ENCODE data around the gene PIK3R4.

PIK3R4 gene

GRCh38 chr3:130760922-130761321 lies 14.3 kb upstream of the PIK3R4 start:
- no peak for TF ChIP-seq JUND (IDR thresholded peaks at IDR 0.05; ENCODE audit: low read depth)
- DNase-seq (ENCODE audit: low read depth in 1 of 2, low spot score in 1 of 2): no peak
- in situ Hi-C loops (cut with HindIII; ENCODE audit: low pct_unique_long_range_greater_than_20kb, low sequenced_read_pairs): no loop called here

DNA sequence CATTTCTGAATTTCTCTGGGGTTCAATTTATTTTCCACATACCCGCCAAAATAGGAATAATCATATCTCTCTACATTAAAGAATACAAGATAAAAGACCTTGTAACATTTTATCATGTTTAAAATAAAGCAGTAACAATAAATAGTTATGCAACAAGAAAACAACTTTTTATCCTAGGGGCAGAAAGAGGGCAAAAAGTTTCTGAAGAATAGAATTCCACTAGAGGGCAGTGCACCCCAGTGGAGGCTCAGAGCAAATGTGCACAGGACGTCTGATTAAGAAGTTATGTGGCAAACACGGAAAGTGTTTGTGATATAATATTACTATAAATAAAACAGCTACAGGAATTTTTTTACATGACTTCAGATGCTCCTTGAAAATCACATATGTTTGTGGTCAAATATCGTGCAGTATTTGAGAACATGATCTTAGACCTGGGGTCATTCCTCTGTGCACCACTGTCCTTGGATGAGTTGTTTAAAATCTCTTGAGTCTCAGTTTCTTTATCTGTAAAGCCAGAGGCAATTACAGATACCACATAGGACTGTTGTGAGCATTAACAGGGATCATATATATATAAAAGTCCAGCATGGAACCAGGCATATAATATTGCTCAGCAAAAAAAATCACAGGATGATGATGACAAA lies 13.2 kb upstream of the PIK3R4 start:
- TF ChIP-seq JUND (IDR thresholded peaks at IDR 0.05; ENCODE audit: low read depth): no peak
- in situ Hi-C loops (cut with HindIII; ENCODE audit: low pct_unique_long_range_greater_than_20kb, low sequenced_read_pairs): no loop called here
- DNase-seq (ENCODE audit: low read depth in 1 of 2, low spot score in 1 of 2): peak; percentile 25 to 79

- in situ Hi-C loops (cut with HindIII; ENCODE audit: low pct_unique_long_range_greater_than_20kb, low sequenced_read_pairs): no loop called here
- no peak for DNase-seq (ENCODE audit: low read depth in 1 of 2, low spot score in 1 of 2)
- TF ChIP-seq JUND (IDR thresholded peaks at IDR 0.05; ENCODE audit: low read depth): no peak
These were observed 12.2 kb upstream of the PIK3R4 start for GRCh38 chr3:130758624-130759369.

- TF ChIP-seq JUND (IDR thresholded peaks at IDR 0.05; ENCODE audit: low read depth): no peak
- no peak for DNase-seq (ENCODE audit: low read depth in 1 of 2, low spot score in 1 of 2)
- in situ Hi-C loops (cut with HindIII; ENCODE audit: low pct_unique_long_range_greater_than_20kb, low sequenced_read_pairs): no loop called here
These were observed 11.1 kb upstream of the PIK3R4 start for GRCh38 chr3:130757611-130758150.

DNA sequence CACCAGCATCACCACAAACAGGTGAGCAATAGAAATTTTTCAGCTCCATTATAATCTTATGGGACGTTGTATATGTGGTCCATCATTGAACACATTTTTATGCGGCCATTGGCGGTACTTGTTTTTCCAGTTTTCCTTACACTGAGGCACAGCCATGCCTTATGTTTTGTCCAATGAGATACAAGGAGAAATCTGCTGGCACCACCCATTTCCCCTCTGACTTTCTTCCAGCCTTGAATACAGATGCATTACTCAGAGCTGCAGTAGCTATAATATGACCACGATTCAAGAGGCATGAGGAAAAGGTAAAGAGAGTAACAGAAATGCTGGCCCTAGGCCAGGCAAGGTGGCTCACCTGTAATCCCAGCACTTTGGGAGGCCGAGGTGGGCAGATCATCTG lies 9.0 kb upstream of the PIK3R4 start:
- TF ChIP-seq JUND (IDR thresholded peaks at IDR 0.05; ENCODE audit: low read depth): no peak
- in situ Hi-C loops (cut with HindIII; ENCODE audit: low pct_unique_long_range_greater_than_20kb, low sequenced_read_pairs): no loop called here
- peak in 1 of 2 experiments; percentile 66 for DNase-seq (ENCODE audit: low read depth in 1 of 2, low spot score in 1 of 2)

- no peak for DNase-seq (ENCODE audit: low read depth in 1 of 2, low spot score in 1 of 2)
- in situ Hi-C loops (cut with HindIII; ENCODE audit: low pct_unique_long_range_greater_than_20kb, low sequenced_read_pairs): no loop called here
- no peak for TF ChIP-seq JUND (IDR thresholded peaks at IDR 0.05; ENCODE audit: low read depth)
These were observed 2.4 kb upstream of the PIK3R4 start for GRCh38 chr3:130748981-130749380.

DNA sequence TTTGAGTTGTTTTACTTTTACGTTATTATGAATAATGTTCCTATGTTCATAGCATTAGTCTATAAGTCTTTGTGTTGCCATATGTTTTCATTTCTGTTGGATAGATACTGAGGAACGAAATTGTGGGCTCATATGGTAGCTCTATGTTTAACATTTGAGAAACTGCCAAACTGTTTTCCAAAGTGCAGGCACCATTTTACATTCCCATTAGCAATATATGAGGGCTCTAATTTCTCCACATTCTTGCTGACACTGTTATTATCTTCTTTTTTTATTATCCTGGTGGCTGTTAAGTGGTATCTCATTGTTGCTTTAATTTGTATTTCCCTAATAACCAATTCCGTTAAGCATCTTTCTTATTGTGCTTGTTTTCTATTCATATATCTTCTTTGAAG lies 1.8 kb upstream of the PIK3R4 start:
- no peak for DNase-seq (ENCODE audit: low read depth in 1 of 2, low spot score in 1 of 2)
- TF ChIP-seq JUND (IDR thresholded peaks at IDR 0.05; ENCODE audit: low read depth): no peak
- in situ Hi-C loops (cut with HindIII; ENCODE audit: low pct_unique_long_range_greater_than_20kb, low sequenced_read_pairs): no loop called here

GRCh38 chr3:130743354-130743753 lies 3.3 kb downstream of the PIK3R4 start:
- in situ Hi-C loops (cut with HindIII; ENCODE audit: low pct_unique_long_range_greater_than_20kb, low sequenced_read_pairs): no loop called here
- no peak for TF ChIP-seq JUND (IDR thresholded peaks at IDR 0.05; ENCODE audit: low read depth)
- no peak for DNase-seq (ENCODE audit: low read depth in 1 of 2, low spot score in 1 of 2)

- no peak for DNase-seq (ENCODE audit: low read depth in 1 of 2, low spot score in 1 of 2)
- in situ Hi-C loops (cut with HindIII; ENCODE audit: low pct_unique_long_range_greater_than_20kb, low sequenced_read_pairs): no loop called here
- no peak for TF ChIP-seq JUND (IDR thresholded peaks at IDR 0.05; ENCODE audit: low read depth)
These were observed 4.6 kb downstream of the PIK3R4 start for GRCh38 chr3:130741946-130742610.

- in situ Hi-C loops (cut with HindIII; ENCODE audit: low pct_unique_long_range_greater_than_20kb, low sequenced_read_pairs): no loop called here
- no peak for DNase-seq (ENCODE audit: low read depth in 1 of 2, low spot score in 1 of 2)
- TF ChIP-seq JUND (IDR thresholded peaks at IDR 0.05; ENCODE audit: low read depth): no peak
These were observed 6.8 kb downstream of the PIK3R4 start for GRCh38 chr3:130739848-130740247.

- no peak for DNase-seq (ENCODE audit: low read depth in 1 of 2, low spot score in 1 of 2)
- TF ChIP-seq JUND (IDR thresholded peaks at IDR 0.05; ENCODE audit: low read depth): no peak
- in situ Hi-C loops (cut with HindIII; ENCODE audit: low pct_unique_long_range_greater_than_20kb, low sequenced_read_pairs): no loop called here
These were observed 8.4 kb downstream of the PIK3R4 start for GRCh38 chr3:130738241-130738640.

DNA sequence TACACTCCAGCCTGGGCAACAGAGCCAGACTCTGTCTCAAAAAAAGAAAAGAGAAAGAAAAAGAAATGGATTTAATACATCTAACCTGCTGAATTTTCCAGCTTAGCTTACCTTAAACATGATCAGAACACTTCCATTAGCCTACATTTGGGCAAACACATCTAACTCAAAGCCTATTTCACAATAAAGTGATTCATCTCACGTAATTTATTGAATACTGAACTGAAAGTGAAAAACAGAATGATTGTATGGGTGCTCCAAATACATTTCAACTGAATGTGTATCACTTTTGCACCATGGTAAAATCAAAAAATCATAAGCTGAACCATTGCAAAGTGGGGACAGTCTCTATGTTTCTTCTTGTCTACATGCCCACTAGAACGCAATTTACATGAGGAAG lies 9.0 kb downstream of the PIK3R4 start:
- TF ChIP-seq JUND (IDR thresholded peaks at IDR 0.05; ENCODE audit: low read depth): no peak
- in situ Hi-C loops (cut with HindIII; ENCODE audit: low pct_unique_long_range_greater_than_20kb, low sequenced_read_pairs): no loop called here
- no peak for DNase-seq (ENCODE audit: low read depth in 1 of 2, low spot score in 1 of 2)

Data from T47D (cell line).